ENCODE measurements around the gene NOP53. TPM values are rescaled to one million over a fixed set of nuclear protein-coding genes. Genes with fewer than 3 reads are reported as not detected.
"Not testable (repeated sequence)": the region's sequence is repeated elsewhere in the genome, so short reads cannot be mapped to it uniquely, and the experiment has no call there.

Gene NOP53
- polyA plus RNA-seq, 1 donor (not counting 4 experiments of a cell fraction or from before 2014, with no cell fraction given): 80.2 TPM

- Histone ChIP-seq H4K20me1 (ENCODE audit: control insufficient read depth, extremely low read depth, insufficient read depth, low read length) (no peaks in the 10 kb centered on the region), H3K4me3 (ENCODE audit: control insufficient read depth in 2 of 3, extremely low read depth in 1 of 3, insufficient read depth in 2 of 3, low read depth in 1 of 3, low read length in 3 of 3) (no peak overlapping the region), H3K27ac (ENCODE audit: control insufficient read depth, insufficient read depth, low read length) (no peak overlapping the region), H3K9me3 (ENCODE audit: control insufficient read depth, low read depth, low read length) (no peaks in the 10 kb centered on the region), H3K4me2 (ENCODE audit: control insufficient read depth, extremely low read depth, insufficient read depth, low read depth, low read length) (no peak overlapping the region), H3K36me3 (ENCODE audit: control insufficient read depth in 2 of 2, extremely low read depth in 1 of 2, insufficient read depth in 2 of 2, low read length in 2 of 2) (no peaks in the 10 kb centered on the region), H3K9me1 (ENCODE audit: control insufficient read depth, extremely low read depth, insufficient read depth, low read length) (no peaks in the 10 kb centered on the region), H3K9ac (ENCODE audit: control insufficient read depth, extremely low read depth, insufficient read depth, low read length) (no peak overlapping the region), H2AFZ (ENCODE audit: control insufficient read depth, low read length) (no peak overlapping the region), H3K79me2 (ENCODE audit: control insufficient read depth, insufficient read depth, low read length) (no peaks in the 10 kb centered on the region), H3K27me3 (ENCODE audit: control insufficient read depth, extremely low read depth, insufficient read depth, low read length) (no peaks in the 10 kb centered on the region), H3K4me1 (ENCODE audit: control insufficient read depth, extremely low read depth, insufficient read depth, low read length) (no peaks in the 10 kb centered on the region)
- dilution Hi-C loops (cut with MboI; ENCODE audit: extremely low pct_ligation_motif_present, low sequenced_read_pairs): no loop called here
- FAIRE-seq: no peak
- DNase-seq (ENCODE audit: low read depth, low spot score): no peak
- TF ChIP-seq EZH2 (IDR thresholded peaks at IDR 0.05; ENCODE audit: low read length): no peak
- no peak for TF ChIP-seq CTCF (optimal IDR thresholded peaks at IDR 0.05 in 1 of 3, IDR thresholded peaks at IDR 0.05 in 1 of 3, conservative IDR thresholded peaks at IDR 0.05 in 1 of 3; ENCODE audit: extremely low read depth in 1 of 3, insufficient read depth in 2 of 3, low read length in 3 of 3)
These were observed 55.9 kb downstream of the NOP53 start for GRCh38 chr19:47801270-47801669.

GRCh38 chr19:47802521-47803043 lies 57.2 kb downstream of the NOP53 start:
- dilution Hi-C loops (cut with MboI; ENCODE audit: extremely low pct_ligation_motif_present, low sequenced_read_pairs): no loop called here
- no peak for FAIRE-seq
- H3K4me3 ChIP-seq (ENCODE audit: control insufficient read depth in 2 of 3, extremely low read depth in 1 of 3, insufficient read depth in 2 of 3, low read depth in 1 of 3, low read length in 3 of 3): no peak overlapping the region

GRCh38 chr19:47803148-47803547 lies 57.8 kb downstream of the NOP53 start:
- H3K4me1 ChIP-seq (ENCODE audit: control insufficient read depth, extremely low read depth, insufficient read depth, low read length); dilution Hi-C loops (cut with MboI; ENCODE audit: extremely low pct_ligation_motif_present, low sequenced_read_pairs); DNase-seq (ENCODE audit: low read depth, low spot score); H3K4me3 ChIP-seq (ENCODE audit: control insufficient read depth in 2 of 3, extremely low read depth in 1 of 3, insufficient read depth in 2 of 3, low read depth in 1 of 3, low read length in 3 of 3); H3K79me2 ChIP-seq (ENCODE audit: control insufficient read depth, insufficient read depth, low read length); H3K36me3 ChIP-seq (ENCODE audit: control insufficient read depth in 2 of 2, extremely low read depth in 1 of 2, insufficient read depth in 2 of 2, low read length in 2 of 2); H3K9me1 ChIP-seq (ENCODE audit: control insufficient read depth, extremely low read depth, insufficient read depth, low read length); H3K4me2 ChIP-seq (ENCODE audit: control insufficient read depth, extremely low read depth, insufficient read depth, low read depth, low read length); H3K9me3 ChIP-seq (ENCODE audit: control insufficient read depth, low read depth, low read length); H2AFZ ChIP-seq (ENCODE audit: control insufficient read depth, low read length); H3K27ac ChIP-seq (ENCODE audit: control insufficient read depth, insufficient read depth, low read length); FAIRE-seq; H3K27me3 ChIP-seq (ENCODE audit: control insufficient read depth, extremely low read depth, insufficient read depth, low read length); H4K20me1 ChIP-seq (ENCODE audit: control insufficient read depth, extremely low read depth, insufficient read depth, low read length); H3K9ac ChIP-seq (ENCODE audit: control insufficient read depth, extremely low read depth, insufficient read depth, low read length): not testable (repeated sequence)

More at GRCh38 chr19:47802521-47803043, 57.2 kb downstream of the NOP53 start:
- Histone ChIP-seq H3K36me3 (ENCODE audit: control insufficient read depth in 2 of 2, extremely low read depth in 1 of 2, insufficient read depth in 2 of 2, low read length in 2 of 2) (no peaks in the 10 kb centered on the region), H3K4me2 (ENCODE audit: control insufficient read depth, extremely low read depth, insufficient read depth, low read depth, low read length) (no peak overlapping the region), H3K9ac (ENCODE audit: control insufficient read depth, extremely low read depth, insufficient read depth, low read length) (no peak overlapping the region), H3K27me3 (ENCODE audit: control insufficient read depth, extremely low read depth, insufficient read depth, low read length) (no peaks in the 10 kb centered on the region), H3K9me3 (ENCODE audit: control insufficient read depth, low read depth, low read length) (no peaks in the 10 kb centered on the region), H3K9me1 (ENCODE audit: control insufficient read depth, extremely low read depth, insufficient read depth, low read length) (no peaks in the 10 kb centered on the region), H3K27ac (ENCODE audit: control insufficient read depth, insufficient read depth, low read length) (no peak overlapping the region), H2AFZ (ENCODE audit: control insufficient read depth, low read length) (no peak overlapping the region), H3K79me2 (ENCODE audit: control insufficient read depth, insufficient read depth, low read length) (no peaks in the 10 kb centered on the region), H3K4me1 (ENCODE audit: control insufficient read depth, extremely low read depth, insufficient read depth, low read length) (no peaks in the 10 kb centered on the region), H4K20me1 (ENCODE audit: control insufficient read depth, extremely low read depth, insufficient read depth, low read length) (no peaks in the 10 kb centered on the region)
- TF ChIP-seq CTCF (optimal IDR thresholded peaks at IDR 0.05 in 1 of 3, IDR thresholded peaks at IDR 0.05 in 1 of 3, conservative IDR thresholded peaks at IDR 0.05 in 1 of 3; ENCODE audit: extremely low read depth in 1 of 3, insufficient read depth in 2 of 3, low read length in 3 of 3): no peak
- TF ChIP-seq EZH2 (IDR thresholded peaks at IDR 0.05; ENCODE audit: low read length): no peak
- no peak for DNase-seq (ENCODE audit: low read depth, low spot score)

- H2AFZ ChIP-seq (ENCODE audit: control insufficient read depth, low read length); H3K27ac ChIP-seq (ENCODE audit: control insufficient read depth, insufficient read depth, low read length); H4K20me1 ChIP-seq (ENCODE audit: control insufficient read depth, extremely low read depth, insufficient read depth, low read length); H3K9me3 ChIP-seq (ENCODE audit: control insufficient read depth, low read depth, low read length); H3K4me2 ChIP-seq (ENCODE audit: control insufficient read depth, extremely low read depth, insufficient read depth, low read depth, low read length); H3K36me3 ChIP-seq (ENCODE audit: control insufficient read depth in 2 of 2, extremely low read depth in 1 of 2, insufficient read depth in 2 of 2, low read length in 2 of 2); H3K9me1 ChIP-seq (ENCODE audit: control insufficient read depth, extremely low read depth, insufficient read depth, low read length); H3K27me3 ChIP-seq (ENCODE audit: control insufficient read depth, extremely low read depth, insufficient read depth, low read length); H3K79me2 ChIP-seq (ENCODE audit: control insufficient read depth, insufficient read depth, low read length); dilution Hi-C loops (cut with MboI; ENCODE audit: extremely low pct_ligation_motif_present, low sequenced_read_pairs); DNase-seq (ENCODE audit: low read depth, low spot score); H3K9ac ChIP-seq (ENCODE audit: control insufficient read depth, extremely low read depth, insufficient read depth, low read length); H3K4me3 ChIP-seq (ENCODE audit: control insufficient read depth in 2 of 3, extremely low read depth in 1 of 3, insufficient read depth in 2 of 3, low read depth in 1 of 3, low read length in 3 of 3); H3K4me1 ChIP-seq (ENCODE audit: control insufficient read depth, extremely low read depth, insufficient read depth, low read length); FAIRE-seq: not testable (repeated sequence)
These were observed 58.3 kb downstream of the NOP53 start for GRCh38 chr19:47803671-47804070.

Measured in keratinocyte (primary cell).